Adipose tissue (tissue), 3 donors: ENCODE data around the gene COL10A1. TPM values are rescaled to one million over a fixed set of nuclear protein-coding genes. Genes with fewer than 3 reads are reported as not detected.

ENCODE experiments used
- H3K27ac ChIP-seq: one replicate; pipeline ENCODE4 v1.5.1; 2013; ENCODE audit warnings: low read depth, low read length
- WGBS, 3 donors: extraction: QIAGEN DNeasy Blood & Tissue Kit; methylation state at CpG; one replicate each; pipeline ENCODE4 v1.1.7; 2013; 5-methylcytosine and 5-hydroxymethylcytosine counted together
- polyA plus RNA-seq, 3 donors: library from polyadenylated mRNA; stranded (reverse); fragments of 200-250 nt; gene quantifications; one replicate each; pipeline ENCODE4 v1.2.3, GENCODE V29; 2013
- donor health status: healthy with polysubstance abuse.
- donor health status: Bipolar disorder and iron deficiency.
- donor health status: healthy.

Gene COL10A1
- polyA plus RNA-seq, 3 donors, result not detected

- H3K27ac ChIP-seq, result no peak overlapping the region
- WGBS, 3 donors, result 96 to 100% (median 97%) methylated on average over 1 of the region's 1 CpG
Measured at GRCh38 chr6:116136373-116136772, 10.4 kb upstream of the COL10A1 start.

GRCh38 chr6:116133453-116133852 is 7.5 kb upstream of the COL10A1 start:
- no peak overlapping the region for H3K27ac ChIP-seq
- whole genome bisulfite sequencing, 3 donors, result 84 to 86% (median 85%) methylated on average over 3 of the region's 3 CpGs

GRCh38 chr6:116127771-116128493 is 2.0 kb upstream of the COL10A1 start:
- no peak overlapping the region for H3K27ac ChIP-seq
- 62 to 82% (median 73%) methylated on average over 2 of the region's 2 CpGs for WGBS, 3 donors

DNA sequence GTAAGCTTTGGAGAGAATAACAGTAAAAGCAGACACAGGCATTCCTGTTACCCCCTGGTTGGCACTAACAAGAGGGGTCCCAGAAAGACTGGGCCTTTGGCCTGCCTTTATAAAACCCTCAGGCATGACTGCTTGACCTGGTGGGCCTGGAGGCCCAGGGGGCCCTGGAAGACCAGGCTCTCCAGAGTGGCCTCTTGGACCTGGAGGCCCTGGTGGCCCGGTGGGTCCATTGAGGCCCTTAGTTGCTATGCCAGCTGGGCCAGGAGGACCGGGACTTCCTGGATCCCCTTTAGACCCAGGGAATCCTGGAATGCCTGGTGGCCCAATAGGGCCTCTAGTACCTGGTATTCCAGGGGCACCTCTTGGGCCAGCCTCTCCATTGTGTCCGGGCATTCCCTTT is 5.5 kb downstream of the COL10A1 start:
- no peak overlapping the region for H3K27ac ChIP-seq
- WGBS, 3 donors, result 90 to 100% (median 100%) methylated on average over 3 of the region's 3 CpGs

- no peak overlapping the region for H3K27ac ChIP-seq
Measured at GRCh38 chr6:116118608-116119007, 7.3 kb downstream of the COL10A1 start.

GRCh38 chr6:116115781-116116180 is 10.2 kb downstream of the COL10A1 start:
- 85 to 93% (median 87%) methylated on average over 2 of the region's 2 CpGs for WGBS, 3 donors
- H3K27ac ChIP-seq, result no peak overlapping the region

- 89 to 96% (median 95%) methylated on average over 2 of the region's 2 CpGs for WGBS, 3 donors
- no peak overlapping the region for H3K27ac ChIP-seq
Measured at GRCh38 chr6:116113386-116113785, 12.5 kb downstream of the COL10A1 start.

GRCh38 chr6:116111552-116112528 is 14.1 kb downstream of the COL10A1 start:
- 75 to 83% (median 76%) methylated on average over 5 of the region's 5 CpGs for WGBS, 3 donors
- H3K27ac ChIP-seq, result no peak overlapping the region

GRCh38 chr6:116108836-116109235 is 17.1 kb downstream of the COL10A1 start:
- 10 to 69% (median 49%) methylated on average over 1 of the region's 1 CpG for WGBS, 3 donors
- no peak overlapping the region for H3K27ac ChIP-seq

- H3K27ac ChIP-seq, result no peak overlapping the region
Measured at GRCh38 chr6:116106146-116106545, 19.8 kb downstream of the COL10A1 start.

DNA sequence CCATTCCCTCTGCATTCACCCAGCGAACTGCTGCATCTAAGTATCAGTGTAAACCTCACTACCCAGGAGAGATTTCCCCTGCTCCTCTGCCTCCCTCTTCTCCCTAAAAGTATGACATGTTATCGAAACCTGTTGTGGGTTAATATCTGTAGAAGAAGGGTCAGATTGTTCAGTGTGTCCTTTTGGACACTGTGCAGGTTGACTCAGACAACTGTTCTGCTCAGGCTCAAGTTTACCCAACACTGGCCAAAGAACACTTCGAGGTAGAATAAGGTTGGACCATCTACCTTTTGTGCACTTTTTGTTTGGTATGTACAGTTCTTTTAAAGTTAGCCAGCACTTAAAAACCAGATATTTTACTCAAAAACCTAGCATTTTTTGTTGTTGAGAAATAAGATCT is 20.7 kb downstream of the COL10A1 start:
- 79 to 93% (median 92%) methylated on average over 3 of the region's 3 CpGs for WGBS, 3 donors
- H3K27ac ChIP-seq, result no peak overlapping the region

More at GRCh38 chr6:116106146-116106545, 19.8 kb downstream of the COL10A1 start:
- 9 to 72% (median 14%) methylated on average over 1 of the region's 1 CpG for WGBS, 3 donors

- no peak overlapping the region for H3K27ac ChIP-seq
- 92 to 95% (median 94%) methylated on average over 1 of the region's 1 CpG for WGBS, 3 donors
Measured at GRCh38 chr6:116104636-116105035, 21.3 kb downstream of the COL10A1 start.

DNA sequence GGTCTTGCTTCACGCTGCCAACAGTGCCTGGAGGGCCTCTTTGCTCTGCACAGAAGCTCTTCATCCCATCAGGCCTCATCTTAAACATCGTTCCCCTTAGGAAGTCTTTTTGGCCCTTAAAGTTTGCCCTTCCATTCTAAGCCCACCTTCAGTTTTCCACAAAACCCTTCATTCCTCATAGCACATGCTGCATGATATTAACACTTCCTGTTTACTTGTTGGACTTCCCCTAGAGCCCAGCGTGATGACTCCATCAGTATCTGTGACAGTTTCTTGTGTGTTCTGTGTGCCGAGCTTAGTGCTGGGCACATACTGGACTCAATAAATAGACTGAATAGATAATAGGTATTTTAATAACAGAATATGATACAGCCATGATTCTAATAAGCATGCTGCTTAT is 23.1 kb downstream of the COL10A1 start:
- WGBS, 3 donors, result 70 to 80% (median 74%) methylated on average over 4 of the region's 4 CpGs
- H3K27ac ChIP-seq, result no peak overlapping the region

DNA sequence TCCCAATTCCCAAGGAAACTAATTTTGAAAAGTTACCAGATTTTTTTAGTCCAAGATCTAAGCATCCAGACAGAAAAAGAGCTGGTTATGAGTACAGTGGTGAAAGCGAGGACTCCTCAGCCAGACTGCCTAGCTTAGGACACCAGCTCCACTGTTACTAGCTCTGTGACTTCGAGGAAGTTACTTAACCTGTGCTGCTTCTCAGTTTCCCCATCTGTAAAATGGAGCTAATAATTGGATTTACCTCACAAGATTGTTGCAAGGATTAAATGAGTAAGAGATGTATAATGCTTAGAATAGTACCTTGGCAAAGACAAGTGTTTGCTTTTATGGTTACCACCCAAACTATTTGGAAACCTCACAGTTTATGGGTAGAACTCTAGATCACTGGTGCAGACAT is 24.1 kb downstream of the COL10A1 start:
- H3K27ac ChIP-seq, result no peak overlapping the region
- 45 to 64% (median 54%) methylated on average over 2 of the region's 2 CpGs for WGBS, 3 donors

DNA sequence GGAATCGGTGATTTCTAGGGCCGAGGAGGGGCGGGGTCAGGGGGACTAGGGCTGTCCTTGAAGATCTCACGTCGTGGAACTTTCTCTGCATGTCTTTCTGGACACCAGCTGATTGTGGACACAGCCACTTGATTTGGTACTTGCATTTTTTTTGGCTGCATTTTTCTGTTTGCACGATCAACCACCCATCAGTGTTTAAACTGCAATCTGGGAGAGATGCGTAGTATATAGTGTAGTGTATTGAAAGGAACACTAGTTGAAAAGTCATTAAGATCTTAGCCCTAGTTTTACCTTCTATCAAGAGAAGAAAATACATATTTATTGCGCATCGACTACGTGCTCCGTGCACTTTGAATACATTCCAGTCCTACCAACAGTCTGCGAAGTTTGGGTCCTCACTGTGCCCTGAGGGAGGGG is 24.6 kb downstream of the COL10A1 start:
- peak overlapping the region; percentile 64 for H3K27ac ChIP-seq
- WGBS, 3 donors, result 1 to 2% (median 2%) methylated on average over 12 of the region's 12 CpGs

GRCh38 chr6:116100419-116101301 is 25.3 kb downstream of the COL10A1 start, which contains the start of gene NT5DC1:
NT5DC1 (plus strand) TSS chr6:116100853; CDS start chr6:116100931, 78 bp downstream.
- peak within 1 kb of the TSS; percentile 64 for H3K27ac ChIP-seq
- WGBS, 3 donors, result 0 to 1% (median 0%) methylated on average over 58 to 87 of the region's 87 CpGs

GRCh38 chr6:116099036-116099435 is 26.9 kb downstream of the COL10A1 start:
- no peak overlapping the region for H3K27ac ChIP-seq
- WGBS, 3 donors, result 52 to 87% (median 73%) methylated on average over 1 of the region's 1 CpG
